Activated CD4-positive, alpha-beta T cell treated with anti-CD3 and anti-CD28 coated beads, Interleukin-2, Interleukin-4, amounts not matched to agents 100 ng/mL and 50 ng/mL, durations not matched to agents 16 hours and 8 hours (primary cell): ENCODE results near the gene GPC3.

Experiments
- DNase-seq: peaks from one replicate; pipeline ENCODE4 v3.0.0-alpha.2; 2020; ENCODE audit warnings: low spot score

GPC3 gene

GRCh38 chrX:133685822-133686221 is 299.6 kb downstream of the GPC3 start:
- DNase-seq = no peak

DNA sequence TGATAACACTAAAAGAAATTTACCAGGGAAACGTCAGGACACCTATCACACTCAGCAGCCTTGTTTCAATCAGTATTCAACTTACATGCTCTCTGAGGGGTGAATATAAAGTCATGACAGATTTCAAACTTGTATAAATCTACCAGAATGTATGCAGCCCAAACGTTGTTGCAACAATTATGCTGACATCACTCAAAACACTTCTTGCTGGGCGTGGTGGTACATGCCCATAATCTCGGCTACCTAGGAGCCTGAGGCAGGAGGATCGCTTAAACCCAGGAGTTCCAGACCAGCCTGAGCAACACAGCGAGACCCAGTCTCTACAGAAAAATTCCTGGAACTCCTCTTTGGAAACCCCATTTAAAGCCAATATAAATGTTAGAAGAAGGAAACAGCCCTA is 303.5 kb downstream of the GPC3 start:
- no peak for DNase-seq

DNA sequence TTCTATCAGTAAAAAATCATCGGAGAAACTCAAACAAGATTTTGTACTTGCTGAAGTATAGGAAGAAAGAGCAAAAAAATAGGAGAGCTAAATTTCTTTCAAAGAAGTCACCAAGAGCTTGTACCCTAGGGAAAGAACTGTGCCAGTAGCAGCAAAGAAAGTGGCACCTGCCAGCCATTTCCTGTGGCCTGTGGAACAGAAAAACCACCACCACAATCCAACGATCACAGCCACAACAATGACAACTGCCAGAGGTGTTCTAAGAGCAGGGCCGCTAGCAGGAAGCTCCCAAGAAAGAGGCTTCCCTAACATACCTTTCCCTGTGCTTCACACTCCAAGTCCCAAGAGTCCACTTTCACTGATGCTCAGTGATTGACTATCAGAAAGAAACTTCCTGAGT is 304.0 kb downstream of the GPC3 start:
- DNase-seq = no peak

- DNase-seq = no peak
Measured at GRCh38 chrX:133677123-133678063, 308.0 kb downstream of the GPC3 start.

- DNase-seq = no peak
Measured at GRCh38 chrX:133676344-133677122, 308.9 kb downstream of the GPC3 start.

DNA sequence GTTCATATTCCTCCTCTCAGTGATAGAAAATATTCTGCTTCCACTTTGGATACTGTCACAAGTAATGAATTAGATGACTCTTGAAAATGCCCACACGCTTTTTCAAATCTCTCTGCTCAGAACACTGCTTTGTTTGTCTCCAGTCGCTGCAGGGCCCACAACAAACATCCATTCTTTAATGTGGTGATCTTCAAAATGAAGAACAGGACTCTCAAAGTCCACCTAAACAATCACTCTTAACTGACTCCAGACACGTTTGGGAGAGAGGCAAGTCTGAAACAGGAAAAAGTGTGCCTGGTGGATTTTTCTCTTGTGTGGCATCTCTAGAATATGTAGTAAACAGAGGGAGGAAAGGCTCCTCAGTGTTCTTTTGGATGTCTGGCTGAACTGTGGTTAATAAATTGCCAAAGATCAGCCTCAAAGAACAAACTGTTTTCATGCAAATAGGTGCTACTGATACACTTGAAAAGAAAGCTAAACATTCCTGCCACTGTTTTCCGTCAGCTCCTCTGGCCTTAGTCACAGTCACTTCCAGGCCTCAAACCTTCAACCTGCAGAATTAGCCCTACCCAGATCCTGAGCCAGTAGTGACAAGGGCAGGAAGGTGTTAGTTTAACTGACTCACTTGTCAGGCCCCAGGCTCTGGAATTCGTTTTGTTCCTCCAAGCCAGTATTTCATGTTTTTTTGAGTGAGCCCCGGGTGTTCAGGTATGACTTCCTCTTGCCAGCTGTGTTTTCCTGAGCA is 310.5 kb downstream of the GPC3 start:
- no peak for DNase-seq

- peak; percentile 16 for DNase-seq
Measured at GRCh38 chrX:133670383-133670782, 315.0 kb downstream of the GPC3 start.

DNA sequence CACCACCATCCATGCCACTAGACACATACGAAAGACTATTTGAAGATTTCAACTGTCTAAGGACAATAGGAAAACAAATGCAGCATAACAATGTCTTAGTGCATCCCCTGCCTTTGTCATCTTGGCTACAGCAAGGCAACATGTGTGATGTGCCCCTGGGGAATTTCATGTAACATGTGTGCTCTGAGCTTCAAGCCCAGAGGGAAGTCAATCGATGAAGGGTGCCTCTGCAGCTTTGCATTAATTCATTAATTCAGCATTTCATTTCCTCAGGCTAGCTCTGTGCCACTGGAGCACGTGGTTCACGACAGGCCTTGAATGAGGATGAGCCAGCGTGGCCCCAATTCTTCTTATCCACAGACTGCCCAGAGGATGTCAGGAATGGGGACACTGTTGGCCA is 316.2 kb downstream of the GPC3 start:
- DNase-seq = no peak

- no peak for DNase-seq
Measured at GRCh38 chrX:133668225-133668931, 317.0 kb downstream of the GPC3 start.

GRCh38 chrX:133666256-133666655 is 319.1 kb downstream of the GPC3 start:
- DNase-seq = no peak

GRCh38 chrX:133661962-133662839 is 323.2 kb downstream of the GPC3 start:
- DNase-seq = no peak

GRCh38 chrX:133660281-133660680 is 325.1 kb downstream of the GPC3 start:
- no peak for DNase-seq

GRCh38 chrX:133658293-133658911 is 327.0 kb downstream of the GPC3 start:
- no peak for DNase-seq

DNA sequence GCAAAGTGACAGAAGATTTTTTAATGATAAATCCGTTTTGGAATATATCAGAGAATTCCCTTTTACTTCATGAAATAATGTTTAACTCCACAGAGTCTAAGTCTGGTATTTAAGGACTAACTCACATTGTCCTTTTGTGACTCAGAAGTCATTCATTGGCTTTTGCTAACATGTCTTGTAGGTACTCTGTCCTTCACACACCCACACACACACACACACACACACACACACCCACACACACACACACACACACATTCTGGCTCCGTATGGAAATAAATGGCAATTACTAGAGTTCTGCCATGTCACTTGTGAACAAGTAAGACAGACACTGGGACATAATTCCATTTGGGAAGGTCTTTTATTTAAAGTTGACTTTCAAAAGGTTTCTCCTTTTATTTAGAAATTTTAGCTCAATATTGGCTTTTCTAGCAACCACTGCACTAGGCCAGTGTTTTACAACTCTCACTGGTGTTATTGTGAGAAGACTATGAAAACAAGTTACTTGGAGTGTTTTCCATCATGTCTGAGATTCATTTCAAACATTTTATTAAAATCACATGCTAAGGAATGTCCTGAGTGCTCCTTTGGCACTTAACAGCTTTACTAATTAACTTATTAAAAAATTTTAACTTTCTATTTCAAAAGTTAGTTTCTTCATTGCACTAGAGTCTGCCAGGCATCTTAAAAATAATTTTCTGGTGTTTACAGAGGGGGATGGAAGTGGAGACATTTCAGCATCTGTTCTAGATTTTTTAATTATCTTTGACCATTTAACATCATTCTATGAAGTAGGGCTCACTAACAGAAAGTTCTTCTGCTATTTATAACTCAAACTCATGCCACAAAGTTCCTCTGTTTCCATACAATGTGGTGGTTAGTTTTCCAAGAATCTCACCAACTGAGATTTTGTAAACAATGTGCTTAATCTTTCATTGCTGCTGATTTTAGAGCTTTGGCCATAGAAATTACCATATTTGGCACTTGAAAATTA is 329.8 kb downstream of the GPC3 start:
- no peak for DNase-seq

- DNase-seq = no peak
Measured at GRCh38 chrX:133654811-133655210, 330.6 kb downstream of the GPC3 start.

DNA sequence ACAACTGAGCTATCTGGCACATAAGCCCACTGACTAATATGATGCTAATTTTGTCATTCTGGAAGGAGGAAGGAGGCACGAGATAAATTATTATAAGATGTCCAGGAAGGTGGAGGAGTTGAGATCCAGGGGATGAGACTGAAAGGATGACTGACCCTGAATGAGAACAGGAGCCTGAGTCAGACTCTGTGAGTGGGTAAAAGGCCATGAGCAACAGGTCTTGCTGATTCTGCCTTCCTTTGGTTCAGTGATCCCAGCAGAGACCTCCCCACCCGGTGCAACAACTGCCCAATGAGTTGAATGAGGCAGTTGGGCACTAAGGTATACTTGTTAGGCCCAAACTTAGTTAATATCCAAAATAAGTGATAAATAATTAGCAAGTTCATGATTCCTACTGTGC is 332.0 kb downstream of the GPC3 start:
- no peak for DNase-seq

DNA sequence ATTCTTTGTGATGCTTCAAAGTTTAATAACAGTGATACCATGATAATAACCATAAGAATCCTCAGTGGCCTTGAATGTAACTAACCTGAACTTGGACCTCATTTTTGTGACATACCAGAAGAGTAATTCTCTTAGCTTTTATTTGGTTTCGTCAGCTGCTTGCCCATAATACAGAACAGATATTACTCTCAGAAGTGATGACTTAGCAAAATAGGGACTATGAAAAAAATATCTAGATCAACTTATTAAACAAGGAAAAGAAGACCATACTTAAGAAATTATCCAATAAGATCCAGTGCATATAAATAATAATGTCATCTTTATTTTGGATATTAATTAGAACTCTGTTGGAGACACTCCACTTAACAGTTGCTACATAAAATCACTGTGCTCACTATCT is 333.2 kb downstream of the GPC3 start:
- DNase-seq = no peak

DNA sequence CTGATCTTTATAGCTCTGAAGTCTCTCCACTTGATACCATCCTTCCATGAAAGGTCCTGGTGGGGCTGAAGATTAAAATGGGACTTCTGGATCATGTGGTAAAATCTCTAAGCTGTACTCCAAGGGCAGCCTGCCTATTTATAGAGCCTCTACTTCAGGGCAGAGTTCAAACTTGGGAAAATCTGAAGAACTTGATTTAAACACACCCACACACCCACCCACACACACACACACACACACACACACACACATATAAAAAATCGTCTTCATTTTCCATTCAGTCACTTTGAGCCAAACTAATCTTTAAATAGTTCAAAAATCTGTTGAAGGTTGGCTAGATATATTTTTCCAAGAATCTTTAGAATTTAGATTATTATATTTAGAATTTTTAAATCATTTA is 335.2 kb downstream of the GPC3 start:
- no peak for DNase-seq

DNA sequence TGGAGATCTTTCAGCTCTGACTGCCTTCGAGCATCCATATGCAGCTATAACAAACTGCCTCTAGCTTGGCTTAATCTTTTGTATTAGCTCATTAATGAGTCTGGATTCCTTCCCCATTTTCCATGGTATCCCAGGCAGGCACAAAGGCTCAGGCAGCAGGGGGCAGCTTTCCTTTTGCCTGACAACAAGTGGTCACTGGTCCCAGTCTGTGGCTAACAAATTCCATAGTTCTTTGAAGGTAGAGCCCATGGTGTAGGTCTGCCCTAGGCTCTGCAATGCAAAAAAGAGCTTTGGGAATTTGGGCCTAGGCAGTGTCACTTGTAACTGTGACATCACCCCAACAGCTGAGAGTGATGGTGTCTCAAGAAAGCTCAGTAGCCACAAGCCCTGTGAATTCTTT is 335.7 kb downstream of the GPC3 start:
- DNase-seq = no peak
